ENCODE data around the gene CLDN9. TPM values are rescaled to one million over a fixed set of nuclear protein-coding genes. Genes with fewer than 3 reads are reported as not detected.

Gene CLDN9
- total RNA-seq, 1 experiment from 2014 or later, result not detected

DNA sequence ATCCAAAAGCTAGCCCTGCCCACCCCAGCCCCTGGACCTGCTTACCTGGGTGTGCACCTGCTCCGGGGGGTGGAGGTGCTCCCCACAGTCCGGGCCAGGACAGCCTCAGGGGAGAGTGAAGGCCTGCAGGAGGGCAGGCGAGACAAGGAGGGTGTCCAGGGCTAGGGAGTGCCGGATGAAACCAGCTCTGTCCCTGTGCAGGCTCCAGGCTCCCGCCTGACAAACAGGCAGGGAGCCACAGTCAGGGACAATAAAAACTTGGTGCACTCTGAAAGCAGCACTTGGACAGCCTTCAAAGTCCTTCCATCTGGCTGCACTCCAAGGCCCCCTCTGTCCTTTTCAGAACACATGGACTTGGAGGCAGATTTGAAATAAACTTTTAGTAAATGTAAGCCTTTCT is 39.6 kb upstream of the CLDN9 start:
- no peak overlapping the region for H2AFZ ChIP-seq (ENCODE audit: low read length)
- H3K79me2 ChIP-seq (ENCODE audit: low read length), result peaks cover 30% of the 10 kb centered on the region
- H3K27ac ChIP-seq (ENCODE audit: low read length), result no peak overlapping the region
- no peaks in the 10 kb centered on the region for H3K27me3 ChIP-seq (ENCODE audit: low read length)
- H3K4me3 ChIP-seq (ENCODE audit: low read length), result no peak overlapping the region
- DNase-seq, result no peak
- H3K9me2 ChIP-seq (replicated peaks; ENCODE audit: insufficient read depth, low read length), result no peaks in the 10 kb centered on the region
- no peaks in the 10 kb centered on the region for H3K9me3 ChIP-seq (ENCODE audit: low read length)
- peak overlapping the region; percentile 21; the same call in 1 of the 2 replicates for H3K9ac ChIP-seq (ENCODE audit: low read length)
- peaks cover 16% of the 10 kb centered on the region for H4K20me1 ChIP-seq (ENCODE audit: insufficient read depth, low read depth, low read length)
- peak overlapping the region; percentile 6 for H3K4me2 ChIP-seq (ENCODE audit: low read depth, low read length, poor library complexity, severe bottlenecking)
- peaks cover 60% of the 10 kb centered on the region for H3K4me1 ChIP-seq (ENCODE audit: low read length)
- peaks cover 16% of the 10 kb centered on the region; the same call in 1 of the 2 replicates for H3K36me3 ChIP-seq (ENCODE audit: insufficient read depth, low read length)

DNA sequence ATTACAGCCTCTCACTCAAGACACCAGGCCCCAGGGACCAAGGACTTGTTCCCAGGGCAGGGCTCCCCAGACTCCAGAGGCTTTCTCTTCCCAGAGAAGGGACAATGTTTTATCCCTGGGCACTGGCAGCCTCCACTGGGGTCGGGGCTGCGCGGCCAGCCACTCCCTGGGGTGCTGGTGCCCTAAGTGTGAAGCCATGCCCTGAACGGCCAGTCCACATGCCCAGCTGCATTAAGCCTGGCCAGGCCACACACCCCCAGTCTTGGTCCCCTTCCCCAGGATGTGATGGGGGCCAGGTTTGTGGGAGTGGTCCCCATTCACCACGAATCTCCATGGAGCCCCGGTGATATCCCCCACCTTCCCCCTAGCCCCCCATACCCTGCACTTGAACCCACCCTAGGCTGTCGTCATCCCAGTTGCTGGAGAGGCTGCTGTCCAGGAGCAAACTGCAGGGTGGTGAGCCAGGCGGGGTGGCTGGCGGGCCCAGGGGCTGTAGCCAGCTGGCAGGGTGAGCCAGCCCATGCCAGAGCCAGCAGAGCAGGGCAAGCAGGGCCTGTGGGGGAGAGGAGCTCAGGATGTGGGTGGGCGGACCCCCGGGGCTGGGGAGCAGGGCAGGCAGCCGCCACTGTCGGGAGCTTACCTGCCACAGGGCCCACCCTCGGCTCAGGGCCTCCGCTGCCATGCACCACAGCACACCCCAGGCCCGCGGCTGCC is 39.0 kb upstream of the CLDN9 start:
- Histone ChIP-seq H3K4me2 (ENCODE audit: low read depth, low read length, poor library complexity, severe bottlenecking) (no peak overlapping the region), H3K9me2 (replicated peaks; ENCODE audit: insufficient read depth, low read length) (no peaks in the 10 kb centered on the region), H2AFZ (ENCODE audit: low read length) (no peak overlapping the region), H3K9ac (ENCODE audit: low read length) (no peak overlapping the region), H3K79me2 (ENCODE audit: low read length) (peaks cover 34% of the 10 kb centered on the region), H3K4me3 (ENCODE audit: low read length) (no peak overlapping the region), H3K27me3 (ENCODE audit: low read length) (no peaks in the 10 kb centered on the region), H3K9me3 (ENCODE audit: low read length) (no peaks in the 10 kb centered on the region), H3K27ac (ENCODE audit: low read length) (no peak overlapping the region), H3K36me3 (ENCODE audit: insufficient read depth, low read length) (peaks cover 16% of the 10 kb centered on the region; the same call in 1 of the 2 replicates), H4K20me1 (ENCODE audit: insufficient read depth, low read depth, low read length) (peaks cover 16% of the 10 kb centered on the region), H3K4me1 (ENCODE audit: low read length) (peaks cover 55% of the 10 kb centered on the region)
- DNase-seq, result no peak

DNA sequence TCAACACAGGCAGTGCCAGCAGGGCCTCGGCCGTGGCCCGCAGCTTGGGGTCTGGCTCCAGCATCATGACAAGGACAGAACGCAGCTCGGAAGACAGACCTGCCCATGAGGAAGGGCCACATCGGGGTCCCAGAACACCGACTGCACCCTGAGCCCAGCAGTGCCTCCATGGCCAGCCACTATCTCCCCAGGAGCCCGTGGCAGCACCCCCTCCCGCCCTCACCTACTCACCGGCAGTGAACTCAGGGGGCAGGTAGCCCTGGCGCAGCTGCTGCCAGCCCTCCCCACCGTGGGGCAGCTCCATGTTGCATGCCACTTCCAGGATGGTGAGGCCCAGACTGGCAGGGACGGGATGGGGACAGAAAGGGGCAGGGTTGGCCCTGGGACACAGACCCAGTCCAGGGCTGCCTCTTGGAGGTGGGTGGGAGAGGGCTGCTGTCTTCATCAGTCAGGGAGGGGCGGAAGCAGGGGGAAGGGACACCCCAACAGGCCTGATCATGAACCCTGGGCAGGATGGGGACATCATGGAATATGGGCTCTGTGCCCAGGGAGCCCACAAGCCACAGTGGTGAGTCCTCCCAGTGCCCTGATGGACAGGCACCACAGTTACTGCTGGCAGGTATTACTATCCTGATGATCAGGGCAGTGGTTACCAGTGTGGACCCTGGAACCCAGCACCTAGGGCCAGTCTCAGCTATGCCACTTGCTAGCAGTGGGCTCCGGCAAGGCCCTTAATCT is 38.2 kb upstream of the CLDN9 start:
- H3K9me2 ChIP-seq (replicated peaks; ENCODE audit: insufficient read depth, low read length), result no peaks in the 10 kb centered on the region
- peaks cover 61% of the 10 kb centered on the region for H3K4me1 ChIP-seq (ENCODE audit: low read length)
- H3K9me3 ChIP-seq (ENCODE audit: low read length), result no peaks in the 10 kb centered on the region
- no peak overlapping the region for H3K9ac ChIP-seq (ENCODE audit: low read length)
- no peak overlapping the region for H3K4me2 ChIP-seq (ENCODE audit: low read depth, low read length, poor library complexity, severe bottlenecking)
- H3K27me3 ChIP-seq (ENCODE audit: low read length), result no peaks in the 10 kb centered on the region
- no peak overlapping the region for H2AFZ ChIP-seq (ENCODE audit: low read length)
- peaks cover 16% of the 10 kb centered on the region; the same call in 1 of the 2 replicates for H3K36me3 ChIP-seq (ENCODE audit: insufficient read depth, low read length)
- no peak overlapping the region for H3K4me3 ChIP-seq (ENCODE audit: low read length)
- no peak for DNase-seq
- H3K27ac ChIP-seq (ENCODE audit: low read length), result no peak overlapping the region
- peaks cover 41% of the 10 kb centered on the region for H3K79me2 ChIP-seq (ENCODE audit: low read length)
- H4K20me1 ChIP-seq (ENCODE audit: insufficient read depth, low read depth, low read length), result peaks cover 16% of the 10 kb centered on the region

DNA sequence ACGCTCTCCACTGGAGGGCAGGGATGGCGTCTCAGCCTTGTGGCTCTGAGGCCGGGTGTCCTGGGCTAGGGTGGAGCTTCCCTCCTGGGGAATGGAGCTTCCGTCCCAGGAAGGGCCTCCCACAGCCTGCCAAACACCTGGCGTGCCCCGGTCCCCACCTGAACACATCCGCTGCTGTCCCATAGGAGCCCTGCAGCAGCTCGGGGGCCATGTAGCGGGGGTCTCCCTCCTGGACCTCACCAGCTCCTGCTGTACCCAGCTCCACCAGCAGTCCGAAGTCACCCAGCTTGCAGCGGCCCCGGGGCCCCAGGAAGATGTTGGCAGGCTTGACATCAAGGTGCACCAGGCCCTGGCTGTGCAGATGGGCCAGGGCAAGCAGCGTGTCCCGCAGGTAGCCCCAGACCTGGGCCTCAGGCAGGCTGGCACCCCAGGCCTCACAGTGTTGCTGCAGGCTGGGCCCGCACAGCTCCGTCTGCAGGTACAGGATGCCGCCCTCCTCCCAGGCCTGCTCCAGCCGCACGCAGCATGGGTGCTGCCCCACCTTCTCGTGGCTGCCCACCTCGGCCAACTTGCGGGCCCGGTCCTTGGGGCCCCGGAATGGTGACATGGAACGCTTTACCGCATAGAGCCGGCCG is 37.4 kb upstream of the CLDN9 start:
- no peak for DNase-seq
- no peak overlapping the region for H3K4me3 ChIP-seq (ENCODE audit: low read length)
- H3K27me3 ChIP-seq (ENCODE audit: low read length), result no peaks in the 10 kb centered on the region
- H3K79me2 ChIP-seq (ENCODE audit: low read length), result peaks cover 44% of the 10 kb centered on the region
- H2AFZ ChIP-seq (ENCODE audit: low read length), result no peak overlapping the region
- H3K27ac ChIP-seq (ENCODE audit: low read length), result no peak overlapping the region
- H3K9me3 ChIP-seq (ENCODE audit: low read length), result no peaks in the 10 kb centered on the region
- no peaks in the 10 kb centered on the region for H3K9me2 ChIP-seq (replicated peaks; ENCODE audit: insufficient read depth, low read length)
- no peak overlapping the region for H3K9ac ChIP-seq (ENCODE audit: low read length)
- peaks cover 62% of the 10 kb centered on the region for H3K4me1 ChIP-seq (ENCODE audit: low read length)
- H3K36me3 ChIP-seq (ENCODE audit: insufficient read depth, low read length), result peaks cover 16% of the 10 kb centered on the region; the same call in 1 of the 2 replicates
- H4K20me1 ChIP-seq (ENCODE audit: insufficient read depth, low read depth, low read length), result peaks cover 16% of the 10 kb centered on the region
- H3K4me2 ChIP-seq (ENCODE audit: low read depth, low read length, poor library complexity, severe bottlenecking), result no peak overlapping the region

DNA sequence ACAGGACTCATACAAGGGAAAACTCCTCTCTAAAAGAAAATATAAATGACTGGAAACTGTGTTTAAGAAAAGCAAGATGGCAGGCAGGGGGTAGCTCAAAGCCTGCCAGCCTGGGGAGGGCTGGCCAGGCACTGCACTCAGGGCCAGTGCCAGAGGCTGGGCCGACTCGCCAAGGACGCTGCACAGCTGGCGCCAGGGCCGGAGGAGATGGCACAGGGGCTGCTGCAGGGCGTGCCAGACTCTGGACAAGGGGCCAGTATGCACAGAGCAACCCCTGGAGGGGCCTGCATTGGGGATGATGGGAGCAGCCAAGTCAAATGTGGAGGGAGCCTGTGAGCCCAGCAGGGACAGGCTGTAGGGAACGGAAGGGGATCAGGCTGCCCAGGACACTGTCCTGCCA is 36.5 kb upstream of the CLDN9 start:
- H4K20me1 ChIP-seq (ENCODE audit: insufficient read depth, low read depth, low read length), result peaks cover 6% of the 10 kb centered on the region
- H3K4me1 ChIP-seq (ENCODE audit: low read length), result peaks cover 58% of the 10 kb centered on the region
- no peaks in the 10 kb centered on the region for H3K9me3 ChIP-seq (ENCODE audit: low read length)
- H3K79me2 ChIP-seq (ENCODE audit: low read length), result peaks cover 35% of the 10 kb centered on the region
- H3K4me2 ChIP-seq (ENCODE audit: low read depth, low read length, poor library complexity, severe bottlenecking), result no peak overlapping the region
- no peak overlapping the region for H3K4me3 ChIP-seq (ENCODE audit: low read length)
- H3K27me3 ChIP-seq (ENCODE audit: low read length), result no peaks in the 10 kb centered on the region
- DNase-seq, result no peak
- no peak overlapping the region for H3K27ac ChIP-seq (ENCODE audit: low read length)
- H3K9me2 ChIP-seq (replicated peaks; ENCODE audit: insufficient read depth, low read length), result no peaks in the 10 kb centered on the region
- H2AFZ ChIP-seq (ENCODE audit: low read length), result no peak overlapping the region
- H3K9ac ChIP-seq (ENCODE audit: low read length), result no peak overlapping the region
- H3K36me3 ChIP-seq (ENCODE audit: insufficient read depth, low read length), result peaks cover 16% of the 10 kb centered on the region; the same call in 1 of the 2 replicates

DNA sequence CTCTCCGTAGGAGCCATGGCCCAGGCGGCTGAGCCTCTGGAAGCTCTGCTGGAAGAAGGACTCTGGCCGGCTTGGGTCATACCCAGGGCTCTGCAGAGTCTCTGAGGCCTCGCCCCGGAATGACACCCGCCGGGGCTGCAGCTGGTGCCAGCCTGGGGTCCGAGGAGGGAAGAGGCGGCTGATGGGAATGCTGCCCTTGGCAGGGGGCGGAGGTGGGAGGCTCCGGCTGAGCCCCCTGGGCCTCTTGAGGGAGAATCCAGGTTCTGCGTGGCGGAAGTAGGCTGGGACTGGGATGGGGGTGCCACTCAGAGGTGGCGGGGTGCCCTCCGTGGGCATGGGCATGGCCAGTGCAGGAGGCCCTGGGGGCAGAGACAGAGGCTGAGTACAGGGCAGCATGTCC is 36.0 kb upstream of the CLDN9 start:
- H3K9me3 ChIP-seq (ENCODE audit: low read length), result no peaks in the 10 kb centered on the region
- H3K79me2 ChIP-seq (ENCODE audit: low read length), result peaks cover 33% of the 10 kb centered on the region
- H3K4me2 ChIP-seq (ENCODE audit: low read depth, low read length, poor library complexity, severe bottlenecking), result no peak overlapping the region
- no peak overlapping the region for H2AFZ ChIP-seq (ENCODE audit: low read length)
- H3K27me3 ChIP-seq (ENCODE audit: low read length), result no peaks in the 10 kb centered on the region
- H3K4me3 ChIP-seq (ENCODE audit: low read length), result no peak overlapping the region
- no peak for DNase-seq
- peaks cover 5% of the 10 kb centered on the region; the same call in 1 of the 2 replicates for H4K20me1 ChIP-seq (ENCODE audit: insufficient read depth, low read depth, low read length)
- peaks cover 16% of the 10 kb centered on the region; the same call in 1 of the 2 replicates for H3K36me3 ChIP-seq (ENCODE audit: insufficient read depth, low read length)
- no peak overlapping the region for H3K27ac ChIP-seq (ENCODE audit: low read length)
- no peaks in the 10 kb centered on the region for H3K9me2 ChIP-seq (replicated peaks; ENCODE audit: insufficient read depth, low read length)
- peaks cover 56% of the 10 kb centered on the region for H3K4me1 ChIP-seq (ENCODE audit: low read length)
- H3K9ac ChIP-seq (ENCODE audit: low read length), result no peak overlapping the region

DNA sequence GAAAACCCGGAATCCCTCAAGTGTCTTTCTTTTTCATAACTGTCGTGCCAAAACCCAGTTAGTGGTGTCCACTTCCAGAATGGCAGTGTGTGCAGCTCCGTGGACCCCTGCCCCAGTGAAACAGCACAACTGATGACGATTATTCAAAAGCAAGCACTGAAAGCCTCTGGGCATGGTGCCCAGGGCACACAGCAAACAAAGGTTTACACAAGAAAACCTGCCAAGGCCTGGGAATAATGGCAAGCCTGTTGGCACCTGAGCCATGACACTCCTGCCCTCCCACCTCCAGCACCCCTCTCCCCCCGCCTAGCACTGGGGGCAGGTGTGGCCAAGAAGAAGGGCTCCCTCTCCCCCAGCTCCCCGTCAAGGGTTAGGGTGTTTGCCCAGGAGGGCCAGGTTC is 35.3 kb upstream of the CLDN9 start:
- H3K9me3 ChIP-seq (ENCODE audit: low read length), result no peaks in the 10 kb centered on the region
- H3K4me3 ChIP-seq (ENCODE audit: low read length), result no peak overlapping the region
- no peaks in the 10 kb centered on the region for H3K27me3 ChIP-seq (ENCODE audit: low read length)
- H4K20me1 ChIP-seq (ENCODE audit: insufficient read depth, low read depth, low read length), result no peaks in the 10 kb centered on the region; the same call in 1 of the 2 replicates
- H2AFZ ChIP-seq (ENCODE audit: low read length), result no peak overlapping the region
- no peaks in the 10 kb centered on the region for H3K9me2 ChIP-seq (replicated peaks; ENCODE audit: insufficient read depth, low read length)
- DNase-seq, result no peak
- peak overlapping the region; percentile 6 for H3K4me2 ChIP-seq (ENCODE audit: low read depth, low read length, poor library complexity, severe bottlenecking)
- peaks cover 29% of the 10 kb centered on the region for H3K79me2 ChIP-seq (ENCODE audit: low read length)
- H3K4me1 ChIP-seq (ENCODE audit: low read length), result peaks cover 51% of the 10 kb centered on the region
- H3K27ac ChIP-seq (ENCODE audit: low read length), result no peak overlapping the region
- H3K36me3 ChIP-seq (ENCODE audit: insufficient read depth, low read length), result peaks cover 11% of the 10 kb centered on the region; the same call in 1 of the 2 replicates
- H3K9ac ChIP-seq (ENCODE audit: low read length), result no peak overlapping the region
